ENCODE measurements around the gene CD160. TPM values are rescaled to one million over a fixed set of nuclear protein-coding genes. Genes with fewer than 3 reads are reported as not detected.

Gene CD160
- total RNA-seq, 1 donor = not detected

DNA sequence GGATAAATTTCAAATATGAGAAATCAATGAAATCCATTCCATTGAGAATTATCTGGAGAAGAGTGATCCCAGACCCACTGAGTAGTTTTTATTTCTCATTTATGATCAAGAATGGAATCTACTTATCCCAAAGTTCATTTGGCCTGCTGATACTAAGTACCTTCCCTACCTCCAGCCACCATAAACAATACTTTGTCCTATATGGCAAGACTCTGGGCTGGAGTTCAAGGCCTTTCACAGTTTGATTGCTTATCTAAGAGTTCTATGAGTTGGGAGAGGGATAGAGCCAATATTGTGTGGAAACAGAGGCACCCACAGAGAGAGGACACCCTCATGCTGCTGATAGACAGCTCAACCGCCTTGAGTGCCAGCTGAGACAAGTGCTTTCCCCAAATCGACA, 17.2 kb upstream of the CD160 start:
- Histone ChIP-seq H3K27ac (ENCODE audit: low read depth, low read length) (no peak overlapping the region), H3K9me3 (ENCODE audit: low read depth, low read length) (no peaks in the 10 kb centered on the region), H3K4me3 (ENCODE audit: insufficient read depth, low read length) (no peak overlapping the region), H3K4me1 (ENCODE audit: insufficient read depth, low read length) (peaks cover 5% of the 10 kb centered on the region), H3K27me3 (ENCODE audit: insufficient read depth, low read length) (no peaks in the 10 kb centered on the region), H3K36me3 (ENCODE audit: insufficient read depth, low read length) (no peaks in the 10 kb centered on the region), H2AFZ (ENCODE audit: low read length) (no peak overlapping the region), H3K79me2 (ENCODE audit: insufficient read depth, low read length) (no peaks in the 10 kb centered on the region), H4K20me1 (ENCODE audit: insufficient read depth, low read length) (no peaks in the 10 kb centered on the region), H3K4me2 (ENCODE audit: insufficient read depth, low read length) (no peak overlapping the region)
- DNase-seq (ENCODE audit: insufficient read length, low spot score, missing footprints) = no peak
- TF ChIP-seq, protein P1, sequence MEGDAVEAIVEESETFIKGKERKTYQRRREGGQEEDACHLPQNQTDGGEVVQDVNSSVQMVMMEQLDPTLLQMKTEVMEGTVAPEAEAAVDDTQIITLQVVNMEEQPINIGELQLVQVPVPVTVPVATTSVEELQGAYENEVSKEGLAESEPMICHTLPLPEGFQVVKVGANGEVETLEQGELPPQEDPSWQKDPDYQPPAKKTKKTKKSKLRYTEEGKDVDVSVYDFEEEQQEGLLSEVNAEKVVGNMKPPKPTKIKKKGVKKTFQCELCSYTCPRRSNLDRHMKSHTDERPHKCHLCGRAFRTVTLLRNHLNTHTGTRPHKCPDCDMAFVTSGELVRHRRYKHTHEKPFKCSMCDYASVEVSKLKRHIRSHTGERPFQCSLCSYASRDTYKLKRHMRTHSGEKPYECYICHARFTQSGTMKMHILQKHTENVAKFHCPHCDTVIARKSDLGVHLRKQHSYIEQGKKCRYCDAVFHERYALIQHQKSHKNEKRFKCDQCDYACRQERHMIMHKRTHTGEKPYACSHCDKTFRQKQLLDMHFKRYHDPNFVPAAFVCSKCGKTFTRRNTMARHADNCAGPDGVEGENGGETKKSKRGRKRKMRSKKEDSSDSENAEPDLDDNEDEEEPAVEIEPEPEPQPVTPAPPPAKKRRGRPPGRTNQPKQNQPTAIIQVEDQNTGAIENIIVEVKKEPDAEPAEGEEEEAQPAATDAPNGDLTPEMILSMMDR (IDR thresholded peaks at IDR 0.05; ENCODE audit: extremely low read depth, low read depth, low read length) = no peak

DNA sequence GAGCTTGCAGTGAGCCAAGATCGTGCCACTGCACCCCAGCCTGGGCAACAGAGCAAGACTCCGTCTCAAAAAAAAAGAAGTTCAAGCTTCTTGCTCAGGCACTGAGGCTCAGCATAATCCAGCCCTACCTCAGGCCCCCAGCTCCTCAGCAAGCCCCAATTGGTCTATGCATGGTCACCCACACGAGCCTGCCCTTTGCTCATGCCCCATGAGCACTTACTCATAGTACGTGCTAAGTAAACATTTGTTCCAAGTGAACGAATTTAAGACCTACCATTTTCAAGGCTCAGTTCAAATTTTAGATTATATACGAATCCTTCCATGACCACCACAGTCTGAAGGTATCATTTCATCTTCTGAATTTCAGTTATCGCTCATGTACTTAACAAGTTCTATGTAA, 16.5 kb upstream of the CD160 start:
- Histone ChIP-seq H3K27me3 (ENCODE audit: insufficient read depth, low read length) (no peaks in the 10 kb centered on the region), H3K79me2 (ENCODE audit: insufficient read depth, low read length) (no peaks in the 10 kb centered on the region), H3K4me1 (ENCODE audit: insufficient read depth, low read length) (peaks cover 6% of the 10 kb centered on the region), H2AFZ (ENCODE audit: low read length) (no peak overlapping the region), H3K27ac (ENCODE audit: low read depth, low read length) (no peak overlapping the region), H3K4me2 (ENCODE audit: insufficient read depth, low read length) (no peak overlapping the region), H3K9me3 (ENCODE audit: low read depth, low read length) (no peaks in the 10 kb centered on the region), H3K4me3 (ENCODE audit: insufficient read depth, low read length) (no peak overlapping the region), H4K20me1 (ENCODE audit: insufficient read depth, low read length) (no peaks in the 10 kb centered on the region), H3K36me3 (ENCODE audit: insufficient read depth, low read length) (no peaks in the 10 kb centered on the region)
- TF ChIP-seq, protein P1 (IDR thresholded peaks at IDR 0.05; ENCODE audit: extremely low read depth, low read depth, low read length) = no peak
- no peak for DNase-seq (ENCODE audit: insufficient read length, low spot score, missing footprints)

DNA sequence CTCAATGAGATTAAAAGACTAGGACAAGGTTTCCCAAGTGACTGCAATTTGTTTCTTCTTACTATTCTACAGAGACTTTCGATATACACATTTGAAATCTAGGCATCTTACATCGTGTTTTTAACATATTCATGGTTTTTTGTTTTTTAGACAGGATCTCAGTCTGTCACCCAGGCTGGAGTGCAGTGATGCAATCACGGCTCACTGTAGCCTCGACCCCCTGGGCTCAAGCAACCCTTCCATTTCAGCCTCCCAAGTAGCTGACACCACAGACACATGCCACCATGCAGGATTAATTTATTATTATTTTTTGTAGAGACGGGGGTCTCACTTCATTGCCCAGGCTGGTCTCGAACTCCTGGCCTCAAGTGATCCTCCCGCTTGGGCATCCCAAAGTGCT, 13.7 kb upstream of the CD160 start:
- H3K4me2 ChIP-seq (ENCODE audit: insufficient read depth, low read length) = no peak overlapping the region
- H3K9me3 ChIP-seq (ENCODE audit: low read depth, low read length) = no peaks in the 10 kb centered on the region
- no peaks in the 10 kb centered on the region for H3K79me2 ChIP-seq (ENCODE audit: insufficient read depth, low read length)
- H3K27ac ChIP-seq (ENCODE audit: low read depth, low read length) = no peak overlapping the region
- no peak overlapping the region for H3K4me3 ChIP-seq (ENCODE audit: insufficient read depth, low read length)
- no peak overlapping the region for H2AFZ ChIP-seq (ENCODE audit: low read length)
- TF ChIP-seq, protein P1 (IDR thresholded peaks at IDR 0.05; ENCODE audit: extremely low read depth, low read depth, low read length) = no peak
- no peaks in the 10 kb centered on the region for H4K20me1 ChIP-seq (ENCODE audit: insufficient read depth, low read length)
- no peak for DNase-seq (ENCODE audit: insufficient read length, low spot score, missing footprints)
- H3K36me3 ChIP-seq (ENCODE audit: insufficient read depth, low read length) = no peaks in the 10 kb centered on the region
- peaks cover 10% of the 10 kb centered on the region for H3K4me1 ChIP-seq (ENCODE audit: insufficient read depth, low read length)
- H3K27me3 ChIP-seq (ENCODE audit: insufficient read depth, low read length) = no peaks in the 10 kb centered on the region

GRCh38 chr1:145706086-145706664, 13.1 kb upstream of the CD160 start:
- Histone ChIP-seq H3K36me3 (ENCODE audit: insufficient read depth, low read length) (no peaks in the 10 kb centered on the region), H2AFZ (ENCODE audit: low read length) (no peak overlapping the region), H3K4me1 (ENCODE audit: insufficient read depth, low read length) (peaks cover 10% of the 10 kb centered on the region), H3K4me2 (ENCODE audit: insufficient read depth, low read length) (no peak overlapping the region), H3K79me2 (ENCODE audit: insufficient read depth, low read length) (no peaks in the 10 kb centered on the region), H3K27me3 (ENCODE audit: insufficient read depth, low read length) (no peaks in the 10 kb centered on the region), H3K4me3 (ENCODE audit: insufficient read depth, low read length) (no peak overlapping the region), H4K20me1 (ENCODE audit: insufficient read depth, low read length) (no peaks in the 10 kb centered on the region), H3K9me3 (ENCODE audit: low read depth, low read length) (no peaks in the 10 kb centered on the region), H3K27ac (ENCODE audit: low read depth, low read length) (no peak overlapping the region)
- TF ChIP-seq, protein P1 (IDR thresholded peaks at IDR 0.05; ENCODE audit: extremely low read depth, low read depth, low read length) = no peak
- peak; percentile 69 for DNase-seq (ENCODE audit: insufficient read length, low spot score, missing footprints)
